Astrocyte (in vitro differentiated cells and primary cell): ENCODE measurements around the gene CPLX1.

ENCODE experiments used
- EZH2 ChIP-seq: IDR thresholded peaks from 2 replicates; pipeline ENCODE4 v1.6.1; 2012; ENCODE audit warnings: mild to moderate bottlenecking, low read length, inconsistent platforms; ENCODE audit not compliant: insufficient read depth
- TF ChIP-seq, protein P1 (sequence below): IDR thresholded peaks from 2 replicates; pipeline ENCODE4 v1.5.1; 2011; ENCODE audit warnings: low read depth, mild to moderate bottlenecking, inconsistent platforms, low read length, moderate library complexity; ENCODE audit not compliant: insufficient read depth

GRCh38 chr4:829291-829690 is 3.4 kb upstream of the CPLX1 start:
- TF ChIP-seq, protein P1, sequence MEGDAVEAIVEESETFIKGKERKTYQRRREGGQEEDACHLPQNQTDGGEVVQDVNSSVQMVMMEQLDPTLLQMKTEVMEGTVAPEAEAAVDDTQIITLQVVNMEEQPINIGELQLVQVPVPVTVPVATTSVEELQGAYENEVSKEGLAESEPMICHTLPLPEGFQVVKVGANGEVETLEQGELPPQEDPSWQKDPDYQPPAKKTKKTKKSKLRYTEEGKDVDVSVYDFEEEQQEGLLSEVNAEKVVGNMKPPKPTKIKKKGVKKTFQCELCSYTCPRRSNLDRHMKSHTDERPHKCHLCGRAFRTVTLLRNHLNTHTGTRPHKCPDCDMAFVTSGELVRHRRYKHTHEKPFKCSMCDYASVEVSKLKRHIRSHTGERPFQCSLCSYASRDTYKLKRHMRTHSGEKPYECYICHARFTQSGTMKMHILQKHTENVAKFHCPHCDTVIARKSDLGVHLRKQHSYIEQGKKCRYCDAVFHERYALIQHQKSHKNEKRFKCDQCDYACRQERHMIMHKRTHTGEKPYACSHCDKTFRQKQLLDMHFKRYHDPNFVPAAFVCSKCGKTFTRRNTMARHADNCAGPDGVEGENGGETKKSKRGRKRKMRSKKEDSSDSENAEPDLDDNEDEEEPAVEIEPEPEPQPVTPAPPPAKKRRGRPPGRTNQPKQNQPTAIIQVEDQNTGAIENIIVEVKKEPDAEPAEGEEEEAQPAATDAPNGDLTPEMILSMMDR, result no peak
- TF ChIP-seq EZH2, result no peak
